Mucosa of rectum (tissue), 2 donors: Measurements from ENCODE around the gene CSNK1G1.
"Not testable (repeated sequence)": the region's sequence is repeated elsewhere in the genome, so short reads cannot be mapped to it uniquely, and the experiment has no call there.

ENCODE experiments used
- H3K27ac ChIP-seq, 2 donors: one replicate each; pipeline ENCODE4 v1.7.0; 2013; ENCODE audit warnings: inconsistent platforms in 2 of 2, low read depth in 2 of 2, low read length in 2 of 2
- H3K27me3 ChIP-seq, 2 donors: one replicate each; pipeline ENCODE4 v1.7.0; 2013; ENCODE audit warnings: low read length in 2 of 2; ENCODE audit not compliant: control insufficient read depth in 2 of 2, insufficient read depth in 2 of 2
- H3K36me3 ChIP-seq, 2 donors: one replicate each; pipeline ENCODE4 v1.7.0; 2013; ENCODE audit warnings: low read length in 2 of 2; ENCODE audit not compliant: control insufficient read depth in 2 of 2, insufficient read depth in 2 of 2
- H3K4me1 ChIP-seq, 2 donors: one replicate each; pipeline ENCODE4 v1.7.0; 2013; ENCODE audit warnings: low read length in 2 of 2, mild to moderate bottlenecking in 1 of 2; ENCODE audit not compliant: control insufficient read depth in 2 of 2, insufficient read depth in 2 of 2
- H3K4me3 ChIP-seq, 2 donors: one replicate each; pipeline ENCODE4 v1.7.0; 2013; ENCODE audit warnings: low read length in 2 of 2
- H3K9ac ChIP-seq, 2 donors: one replicate each; pipeline ENCODE4 v1.7.0; 2013; ENCODE audit warnings: low read length in 2 of 2, low read depth in 1 of 2, mild to moderate bottlenecking in 1 of 2
- H3K9me3 ChIP-seq, 2 donors: one replicate each; pipeline ENCODE4 v1.7.0; 2013; ENCODE audit warnings: low read length in 2 of 2; ENCODE audit not compliant: control insufficient read depth in 2 of 2
- donor health status: healthy.
- donor health status: Normal muscosa, but diverticular disease.

Gene CSNK1G1

GRCh38 chr15:64333516-64333915 is 22.5 kb downstream of the CSNK1G1 start:
- no peak overlapping the region for H3K9ac ChIP-seq
- no peaks in the 10 kb centered on the region for H3K4me1 ChIP-seq
- H3K9me3 ChIP-seq: no peaks in the 10 kb centered on the region
- no peaks in the 10 kb centered on the region for H3K36me3 ChIP-seq
- no peaks in the 10 kb centered on the region for H3K27me3 ChIP-seq
- H3K4me3 ChIP-seq: no peak overlapping the region
- no peak overlapping the region for H3K27ac ChIP-seq

- H3K36me3 ChIP-seq, H3K4me3 ChIP-seq, H3K9ac ChIP-seq, H3K4me1 ChIP-seq, H3K27me3 ChIP-seq, H3K9me3 ChIP-seq, H3K27ac ChIP-seq: not testable (repeated sequence)
Measured at GRCh38 chr15:64331668-64332067, 24.3 kb downstream of the CSNK1G1 start.

GRCh38 chr15:64326975-64327374 is 29.0 kb downstream of the CSNK1G1 start:
- not testable (repeated sequence) for H3K36me3 ChIP-seq, H3K4me3 ChIP-seq, H3K27ac ChIP-seq, H3K4me1 ChIP-seq, H3K27me3 ChIP-seq, H3K9me3 ChIP-seq, H3K9ac ChIP-seq

- not testable (repeated sequence) for H3K9ac ChIP-seq, H3K4me1 ChIP-seq, H3K36me3 ChIP-seq, H3K27ac ChIP-seq, H3K27me3 ChIP-seq, H3K9me3 ChIP-seq
- peak overlapping the region; percentile 30 to 31 for H3K4me3 ChIP-seq
Measured at GRCh38 chr15:64326458-64326857, 29.5 kb downstream of the CSNK1G1 start.

- Histone ChIP-seq H3K4me3 (no peak overlapping the region), H3K27me3 (no peaks in the 10 kb centered on the region), H3K9ac (no peak overlapping the region), H3K27ac (no peak overlapping the region), H3K36me3 (no peaks in the 10 kb centered on the region), H3K4me1 (no peaks in the 10 kb centered on the region), H3K9me3 (no peaks in the 10 kb centered on the region)
Measured at GRCh38 chr15:64324165-64324877, 31.7 kb downstream of the CSNK1G1 start.

- H3K36me3 ChIP-seq: no peaks in the 10 kb centered on the region
- H3K4me3 ChIP-seq: no peak overlapping the region
- H3K27ac ChIP-seq: no peak overlapping the region
- H3K4me1 ChIP-seq: no peaks in the 10 kb centered on the region
- no peaks in the 10 kb centered on the region for H3K27me3 ChIP-seq
- no peak overlapping the region for H3K9ac ChIP-seq
- H3K9me3 ChIP-seq: no peaks in the 10 kb centered on the region
Measured at GRCh38 chr15:64315216-64315615, 40.8 kb downstream of the CSNK1G1 start.

DNA sequence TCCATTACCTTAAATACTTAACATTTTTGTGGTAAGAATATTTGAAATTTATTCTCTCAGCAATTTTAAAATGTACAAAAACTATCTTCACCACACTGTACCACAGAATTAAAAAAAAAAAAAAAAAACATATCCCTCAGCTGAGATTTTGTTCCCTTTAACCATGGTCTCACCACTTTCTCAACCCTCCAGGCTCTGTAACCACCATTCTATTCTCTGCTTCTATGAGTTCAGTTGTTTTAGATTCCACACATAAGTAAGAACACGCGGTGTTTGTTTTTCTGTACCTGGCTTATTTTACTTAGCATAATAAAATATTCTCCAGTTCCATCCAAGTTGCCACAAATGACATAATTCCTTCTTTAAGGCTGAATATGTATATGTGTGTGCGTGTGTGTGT is 41.5 kb downstream of the CSNK1G1 start:
- Histone ChIP-seq H3K9ac (no peak overlapping the region), H3K9me3 (no peaks in the 10 kb centered on the region), H3K4me1 (no peaks in the 10 kb centered on the region), H3K27me3 (no peaks in the 10 kb centered on the region), H3K4me3 (no peak overlapping the region), H3K36me3 (no peaks in the 10 kb centered on the region), H3K27ac (no peak overlapping the region)

GRCh38 chr15:64311566-64311965 is 44.4 kb downstream of the CSNK1G1 start:
- H3K4me1 ChIP-seq: no peaks in the 10 kb centered on the region
- H3K27ac ChIP-seq: no peak overlapping the region

GRCh38 chr15:64310036-64310435 is 45.9 kb downstream of the CSNK1G1 start:
- Histone ChIP-seq H3K4me1 (no peaks in the 10 kb centered on the region), H3K4me3 (no peak overlapping the region), H3K9ac (no peak overlapping the region), H3K27me3 (no peaks in the 10 kb centered on the region), H3K9me3 (no peaks in the 10 kb centered on the region), H3K27ac (no peak overlapping the region), H3K36me3 (no peaks in the 10 kb centered on the region)

More at GRCh38 chr15:64311566-64311965, 44.4 kb downstream of the CSNK1G1 start:
- H3K4me3 ChIP-seq: no peak overlapping the region
- no peaks in the 10 kb centered on the region for H3K36me3 ChIP-seq
- H3K9ac ChIP-seq: no peak overlapping the region
- no peaks in the 10 kb centered on the region for H3K9me3 ChIP-seq
- no peaks in the 10 kb centered on the region for H3K27me3 ChIP-seq

GRCh38 chr15:64305261-64305660 is 50.7 kb downstream of the CSNK1G1 start:
- Histone ChIP-seq H3K27me3 (no peaks in the 10 kb centered on the region), H3K4me1 (no peaks in the 10 kb centered on the region), H3K9me3 (no peaks in the 10 kb centered on the region), H3K9ac (no peak overlapping the region), H3K36me3 (peaks cover 1 to 2% of the 10 kb centered on the region in 2 donors), H3K4me3 (no peak overlapping the region), H3K27ac (no peak overlapping the region)

- Histone ChIP-seq H3K4me3 (no peak overlapping the region), H3K9ac (no peak overlapping the region), H3K36me3 (no peaks in the 10 kb centered on the region), H3K9me3 (no peaks in the 10 kb centered on the region), H3K27me3 (no peaks in the 10 kb centered on the region), H3K4me1 (no peaks in the 10 kb centered on the region), H3K27ac (no peak overlapping the region)
Measured at GRCh38 chr15:64289550-64289949, 66.4 kb downstream of the CSNK1G1 start.
